SK-N-SH treated with all-trans-retinoic acid at 6 μM for 48 hours (cell line): Measurements from ENCODE around the gene LYPD3.

Experiments used
- ATAC-seq: fragments of 200-7000 bp; cut with Tn5 transposase; 3 replicates; pipeline ENCODE4 v1.9.1; 2020; ENCODE audit warnings: mild to moderate bottlenecking, moderate library complexity
- BACH2 ChIP-seq: fragments of 250-450 bp; sonication (Bioruptor Pico); IDR thresholded peaks from 2 replicates; pipeline ENCODE4 v1.9.0; 2021; ENCODE audit warnings: mild to moderate bottlenecking, borderline replicate concordance
- CSDC2 ChIP-seq: fragments of 250-450 bp; sonication (Bioruptor Pico); IDR thresholded peaks from 2 replicates; pipeline ENCODE4 v1.5.0; 2020; ENCODE audit warnings: mild to moderate bottlenecking, moderate library complexity
- ESRRG ChIP-seq: fragments of 250-450 bp; sonication (Bioruptor Pico); IDR thresholded peaks from 2 replicates; pipeline ENCODE4 v1.6.1; 2021; ENCODE audit warnings: mild to moderate bottlenecking
- GLIS3 ChIP-seq: fragments of 250-450 bp; sonication (Bioruptor Pico); IDR thresholded peaks from 2 replicates; pipeline ENCODE4 v1.5.0; 2020; ENCODE audit warnings: mild to moderate bottlenecking, moderate library complexity
- ISL1 ChIP-seq: fragments of 250-450 bp; sonication (Bioruptor Pico); IDR thresholded peaks from 2 replicates; pipeline ENCODE4 v2.1.2; 2022; ENCODE audit warnings: mild to moderate bottlenecking, moderate library complexity
- PPARA ChIP-seq: fragments of 250-450 bp; sonication (Bioruptor Pico); IDR thresholded peaks from 2 replicates; pipeline ENCODE4 v1.5.0; 2020; ENCODE audit warnings: mild to moderate bottlenecking, borderline replicate concordance
- RARB ChIP-seq: fragments of 250-450 bp; sonication (Bioruptor Pico); IDR thresholded peaks from 2 replicates; pipeline ENCODE4 v1.8.0; 2021; ENCODE audit warnings: mild to moderate bottlenecking, moderate library complexity
- SNAI2 ChIP-seq: fragments of 250-450 bp; sonication (Bioruptor Pico); IDR thresholded peaks from 2 replicates; pipeline ENCODE4 v1.5.0; 2020; ENCODE audit warnings: mild to moderate bottlenecking, moderate library complexity
- TCF4 ChIP-seq: fragments of 250-450 bp; sonication (Bioruptor Pico); IDR thresholded peaks from 2 replicates; pipeline ENCODE4 v1.8.0; 2021; ENCODE audit warnings: mild to moderate bottlenecking, moderate library complexity, borderline replicate concordance
- TOX ChIP-seq: fragments of 250-450 bp; sonication (Bioruptor Pico); IDR thresholded peaks from 2 replicates; pipeline ENCODE4 v1.8.0; 2021; ENCODE audit warnings: mild to moderate bottlenecking, moderate library complexity, borderline replicate concordance
- ZC3H10 ChIP-seq: fragments of 250-450 bp; sonication (Bioruptor Pico); IDR thresholded peaks from 2 replicates; pipeline ENCODE4 v1.5.1; 2021; ENCODE audit warnings: mild to moderate bottlenecking, moderate library complexity
- ZFP3 ChIP-seq: fragments of 250-450 bp; sonication (Bioruptor Pico); IDR thresholded peaks from 2 replicates; pipeline ENCODE4 v1.5.0; 2020; ENCODE audit warnings: mild to moderate bottlenecking, moderate library complexity
- ZFP30 ChIP-seq: fragments of 450-650 bp; formaldehyde crosslinking; IDR thresholded peaks from 2 replicates; pipeline ENCODE4 v1.5.0; 2022; ENCODE audit warnings: mild to moderate bottlenecking, moderate library complexity
- ZNF565 ChIP-seq: fragments of 450-650 bp; formaldehyde crosslinking; conservative IDR thresholded peaks from 2 replicates; pipeline ENCODE4 v1.5.0; 2020; ENCODE audit warnings: low read depth, mild to moderate bottlenecking, moderate library complexity
- ZNF70 ChIP-seq: fragments of 450-650 bp; formaldehyde crosslinking; IDR thresholded peaks from 2 replicates; pipeline ENCODE4 v1.5.0; 2020; ENCODE audit warnings: mild to moderate bottlenecking, moderate library complexity
- ZNF8 ChIP-seq: fragments of 450-650 bp; formaldehyde crosslinking; IDR thresholded peaks from 2 replicates; pipeline ENCODE4 v1.5.0; 2020; ENCODE audit warnings: mild to moderate bottlenecking, moderate library complexity
- TF ChIP-seq, protein P1 (sequence below): fragments of 250-450 bp; sonication (Bioruptor Pico); IDR thresholded peaks from 2 replicates; pipeline ENCODE4 v1.5.1; 2021; ENCODE audit warnings: mild to moderate bottlenecking, moderate library complexity
- TF ChIP-seq, protein P2 (sequence below): fragments of 250-450 bp; sonication (Bioruptor Pico); IDR thresholded peaks from 2 replicates; pipeline ENCODE4 v1.5.0; 2020; ENCODE audit warnings: mild to moderate bottlenecking, moderate library complexity
- TF ChIP-seq, protein P3 (sequence below): fragments of 250-450 bp; sonication (Bioruptor Pico); IDR thresholded peaks from 2 replicates; pipeline ENCODE4 v1.5.1; 2020; ENCODE audit warnings: low read depth, mild to moderate bottlenecking, moderate library complexity
- TF ChIP-seq, protein P4 (sequence below): fragments of 250-450 bp; sonication (Bioruptor Pico); IDR thresholded peaks from 2 replicates; pipeline ENCODE4 v1.8.0; 2020; ENCODE audit warnings: mild to moderate bottlenecking, moderate library complexity, borderline replicate concordance
- TF ChIP-seq, protein P5 (sequence below): fragments of 250-450 bp; sonication (Bioruptor Pico); IDR thresholded peaks from 2 replicates; pipeline ENCODE4 v1.8.0; 2021; ENCODE audit warnings: low read depth, mild to moderate bottlenecking, moderate library complexity, borderline replicate concordance

Gene LYPD3

DNA sequence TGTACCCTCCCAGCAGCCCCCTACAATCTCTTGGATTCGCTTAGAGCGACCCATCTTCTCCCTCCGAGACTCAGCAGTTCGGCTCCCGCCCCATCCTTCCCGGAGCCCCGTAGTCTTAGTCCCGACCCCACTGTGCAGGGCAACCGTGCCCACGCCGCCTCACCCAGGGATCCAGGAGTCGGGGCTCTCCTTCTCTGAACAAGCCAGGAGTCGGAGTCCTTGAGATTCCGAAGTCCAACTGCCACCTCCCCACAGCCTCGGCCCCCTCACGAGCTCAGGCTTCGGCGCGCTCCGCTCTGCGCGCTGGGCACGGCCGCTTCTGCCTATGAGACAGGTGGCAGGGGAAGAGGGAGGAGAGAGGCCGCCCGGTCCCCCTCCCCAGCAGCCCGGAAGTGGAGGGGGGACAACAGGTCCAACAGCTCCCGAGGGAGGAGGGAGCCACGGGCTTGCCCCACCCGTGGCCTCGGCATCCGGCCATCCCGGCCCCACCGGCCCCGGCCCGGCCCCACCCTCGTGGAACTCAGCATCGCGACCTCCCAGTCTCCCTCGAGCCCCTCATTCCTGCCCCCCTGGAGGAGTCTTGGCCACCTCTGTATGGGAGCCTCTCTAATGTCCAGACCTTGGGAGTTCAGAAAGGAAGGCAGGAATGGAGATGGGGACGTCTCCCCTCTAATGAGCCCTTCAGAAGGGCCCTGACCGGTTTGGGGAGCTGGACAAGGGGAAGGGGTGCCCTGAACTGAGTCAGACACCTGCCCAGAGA lies 39.2 kb upstream of the LYPD3 start, which contains the start of gene PHLDB3 (continued):
- TF ChIP-seq, protein P1, sequence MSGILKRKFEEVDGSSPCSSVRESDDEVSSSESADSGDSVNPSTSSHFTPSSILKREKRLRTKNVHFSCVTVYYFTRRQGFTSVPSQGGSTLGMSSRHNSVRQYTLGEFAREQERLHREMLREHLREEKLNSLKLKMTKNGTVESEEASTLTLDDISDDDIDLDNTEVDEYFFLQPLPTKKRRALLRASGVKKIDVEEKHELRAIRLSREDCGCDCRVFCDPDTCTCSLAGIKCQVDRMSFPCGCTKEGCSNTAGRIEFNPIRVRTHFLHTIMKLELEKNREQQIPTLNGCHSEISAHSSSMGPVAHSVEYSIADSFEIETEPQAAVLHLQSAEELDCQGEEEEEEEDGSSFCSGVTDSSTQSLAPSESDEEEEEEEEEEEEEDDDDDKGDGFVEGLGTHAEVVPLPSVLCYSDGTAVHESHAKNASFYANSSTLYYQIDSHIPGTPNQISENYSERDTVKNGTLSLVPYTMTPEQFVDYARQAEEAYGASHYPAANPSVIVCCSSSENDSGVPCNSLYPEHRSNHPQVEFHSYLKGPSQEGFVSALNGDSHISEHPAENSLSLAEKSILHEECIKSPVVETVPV (CRISPR knock-in tag), result no peak
- no peak for TF ChIP-seq GLIS3
- no peak for TF ChIP-seq ISL1

DNA sequence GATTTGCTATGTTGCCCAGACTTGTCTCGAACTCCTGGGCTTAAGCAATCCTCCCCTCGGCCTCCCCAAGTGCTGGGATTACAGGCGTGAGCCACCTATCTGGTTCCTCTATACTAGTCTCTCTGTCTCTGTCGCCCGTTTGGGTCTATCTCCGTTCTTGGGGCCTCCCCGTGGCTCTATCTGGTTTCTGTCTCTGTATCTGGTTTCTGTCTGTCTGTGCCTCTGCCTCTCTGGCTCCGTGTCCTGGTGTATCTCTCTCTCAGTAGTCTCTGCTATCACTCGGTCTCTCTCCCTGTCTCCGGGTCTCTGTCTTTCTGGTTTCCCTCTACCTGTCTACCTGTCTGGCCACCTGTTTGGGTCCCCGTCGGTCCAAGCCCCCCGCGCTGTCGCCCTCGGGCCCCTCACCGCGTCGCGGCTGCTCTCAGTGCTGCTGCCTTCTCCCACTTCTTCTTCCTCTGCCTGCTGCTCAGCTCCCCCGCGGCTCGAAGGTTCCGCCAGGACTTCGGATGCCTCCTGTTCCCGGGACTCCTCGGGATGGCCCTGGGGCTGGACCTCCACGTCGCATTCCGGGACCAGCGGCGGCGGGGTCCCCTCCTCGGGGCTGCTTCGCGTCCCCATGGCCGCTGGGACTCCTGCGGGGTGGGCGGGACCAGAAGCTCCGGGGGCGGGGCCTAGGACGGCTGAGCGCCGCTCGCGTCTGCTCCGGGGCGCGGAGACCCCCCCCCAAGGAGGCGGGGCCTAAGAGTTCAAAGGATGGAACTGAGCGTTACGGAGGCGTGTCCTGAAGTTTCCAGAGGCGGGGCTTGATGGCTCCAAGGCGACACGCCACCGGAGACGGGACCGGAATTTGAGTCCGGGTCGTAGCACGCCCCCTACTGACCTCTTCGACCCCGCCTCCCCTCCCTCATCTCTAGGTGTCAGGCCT lies 38.4 kb upstream of the LYPD3 start:
- TF ChIP-seq ZNF565 (CRISPR knock-in tag), result no peak
- TF ChIP-seq RARB (CRISPR knock-in tag), result no peak
- no peak for TF ChIP-seq ZFP3 (CRISPR knock-in tag)
- TF ChIP-seq, protein P2, sequence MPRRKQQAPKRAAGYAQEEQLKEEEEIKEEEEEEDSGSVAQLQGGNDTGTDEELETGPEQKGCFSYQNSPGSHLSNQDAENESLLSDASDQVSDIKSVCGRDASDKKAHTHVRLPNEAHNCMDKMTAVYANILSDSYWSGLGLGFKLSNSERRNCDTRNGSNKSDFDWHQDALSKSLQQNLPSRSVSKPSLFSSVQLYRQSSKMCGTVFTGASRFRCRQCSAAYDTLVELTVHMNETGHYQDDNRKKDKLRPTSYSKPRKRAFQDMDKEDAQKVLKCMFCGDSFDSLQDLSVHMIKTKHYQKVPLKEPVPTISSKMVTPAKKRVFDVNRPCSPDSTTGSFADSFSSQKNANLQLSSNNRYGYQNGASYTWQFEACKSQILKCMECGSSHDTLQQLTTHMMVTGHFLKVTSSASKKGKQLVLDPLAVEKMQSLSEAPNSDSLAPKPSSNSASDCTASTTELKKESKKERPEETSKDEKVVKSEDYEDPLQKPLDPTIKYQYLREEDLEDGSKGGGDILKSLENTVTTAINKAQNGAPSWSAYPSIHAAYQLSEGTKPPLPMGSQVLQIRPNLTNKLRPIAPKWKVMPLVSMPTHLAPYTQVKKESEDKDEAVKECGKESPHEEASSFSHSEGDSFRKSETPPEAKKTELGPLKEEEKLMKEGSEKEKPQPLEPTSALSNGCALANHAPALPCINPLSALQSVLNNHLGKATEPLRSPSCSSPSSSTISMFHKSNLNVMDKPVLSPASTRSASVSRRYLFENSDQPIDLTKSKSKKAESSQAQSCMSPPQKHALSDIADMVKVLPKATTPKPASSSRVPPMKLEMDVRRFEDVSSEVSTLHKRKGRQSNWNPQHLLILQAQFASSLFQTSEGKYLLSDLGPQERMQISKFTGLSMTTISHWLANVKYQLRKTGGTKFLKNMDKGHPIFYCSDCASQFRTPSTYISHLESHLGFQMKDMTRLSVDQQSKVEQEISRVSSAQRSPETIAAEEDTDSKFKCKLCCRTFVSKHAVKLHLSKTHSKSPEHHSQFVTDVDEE (CRISPR knock-in tag), result no peak
- TF ChIP-seq ISL1, result no peak
- TF ChIP-seq TOX, result no peak
- TF ChIP-seq, protein P3, sequence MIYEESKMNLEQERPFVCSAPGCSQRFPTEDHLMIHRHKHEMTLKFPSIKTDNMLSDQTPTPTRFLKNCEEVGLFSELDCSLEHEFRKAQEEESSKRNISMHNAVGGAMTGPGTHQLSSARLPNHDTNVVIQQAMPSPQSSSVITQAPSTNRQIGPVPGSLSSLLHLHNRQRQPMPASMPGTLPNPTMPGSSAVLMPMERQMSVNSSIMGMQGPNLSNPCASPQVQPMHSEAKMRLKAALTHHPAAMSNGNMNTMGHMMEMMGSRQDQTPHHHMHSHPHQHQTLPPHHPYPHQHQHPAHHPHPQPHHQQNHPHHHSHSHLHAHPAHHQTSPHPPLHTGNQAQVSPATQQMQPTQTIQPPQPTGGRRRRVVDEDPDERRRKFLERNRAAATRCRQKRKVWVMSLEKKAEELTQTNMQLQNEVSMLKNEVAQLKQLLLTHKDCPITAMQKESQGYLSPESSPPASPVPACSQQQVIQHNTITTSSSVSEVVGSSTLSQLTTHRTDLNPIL (CRISPR knock-in tag), result no peak
- TF ChIP-seq, protein P4, sequence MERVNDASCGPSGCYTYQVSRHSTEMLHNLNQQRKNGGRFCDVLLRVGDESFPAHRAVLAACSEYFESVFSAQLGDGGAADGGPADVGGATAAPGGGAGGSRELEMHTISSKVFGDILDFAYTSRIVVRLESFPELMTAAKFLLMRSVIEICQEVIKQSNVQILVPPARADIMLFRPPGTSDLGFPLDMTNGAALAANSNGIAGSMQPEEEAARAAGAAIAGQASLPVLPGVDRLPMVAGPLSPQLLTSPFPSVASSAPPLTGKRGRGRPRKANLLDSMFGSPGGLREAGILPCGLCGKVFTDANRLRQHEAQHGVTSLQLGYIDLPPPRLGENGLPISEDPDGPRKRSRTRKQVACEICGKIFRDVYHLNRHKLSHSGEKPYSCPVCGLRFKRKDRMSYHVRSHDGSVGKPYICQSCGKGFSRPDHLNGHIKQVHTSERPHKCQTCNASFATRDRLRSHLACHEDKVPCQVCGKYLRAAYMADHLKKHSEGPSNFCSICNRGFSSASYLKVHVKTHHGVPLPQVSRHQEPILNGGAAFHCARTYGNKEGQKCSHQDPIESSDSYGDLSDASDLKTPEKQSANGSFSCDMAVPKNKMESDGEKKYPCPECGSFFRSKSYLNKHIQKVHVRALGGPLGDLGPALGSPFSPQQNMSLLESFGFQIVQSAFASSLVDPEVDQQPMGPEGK, result no peak
- no peak for TF ChIP-seq TCF4 (CRISPR knock-in tag)
- no peak for TF ChIP-seq CSDC2
- TF ChIP-seq ZFP30 (CRISPR knock-in tag), result no peak
- no peak for TF ChIP-seq ZC3H10 (CRISPR knock-in tag)
- TF ChIP-seq SNAI2 (CRISPR knock-in tag), result no peak
- TF ChIP-seq PPARA (CRISPR knock-in tag), result no peak
- no peak for TF ChIP-seq ZNF8 (CRISPR knock-in tag)
- ATAC-seq, result peak; percentile 96

DNA sequence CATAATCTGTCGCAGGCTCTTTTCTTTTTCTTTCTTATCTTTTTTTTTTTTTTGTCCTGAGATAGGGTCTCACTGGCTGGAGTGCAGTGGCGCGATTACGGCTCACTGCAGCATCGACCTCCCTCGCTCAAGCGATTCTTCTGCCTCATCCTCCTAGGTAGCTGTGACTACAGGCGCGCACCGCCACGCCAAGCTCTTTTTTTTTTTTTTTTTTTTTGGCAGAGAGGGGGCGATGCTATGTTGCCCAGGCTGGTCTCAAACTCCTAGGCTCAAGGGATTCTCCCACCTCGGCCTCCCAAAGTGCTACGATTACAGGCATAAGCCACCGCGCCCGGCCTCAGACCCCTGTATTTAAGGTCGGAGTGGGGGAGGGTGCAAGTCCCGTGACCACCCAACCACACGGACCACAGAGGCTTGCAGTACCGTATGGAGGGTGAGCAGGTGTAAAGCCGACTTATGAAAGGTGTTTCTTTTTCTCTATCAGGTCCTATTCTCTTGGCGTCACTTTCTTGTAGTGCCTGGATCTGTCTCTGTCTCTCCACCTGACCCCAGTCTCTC lies 37.1 kb upstream of the LYPD3 start:
- ATAC-seq, result no peak
- TF ChIP-seq, protein P4, result no peak
- TF ChIP-seq, protein P1 (CRISPR knock-in tag), result no peak
- TF ChIP-seq ZC3H10 (CRISPR knock-in tag) (no peak), RARB (CRISPR knock-in tag) (no peak), ESRRG (no peak), ISL1 (no peak), TCF4 (CRISPR knock-in tag) (no peak), BACH2 (no peak), ZNF70 (CRISPR knock-in tag) (no peak)
- TF ChIP-seq, protein P3 (CRISPR knock-in tag), result no peak
- TF ChIP-seq, protein P5, sequence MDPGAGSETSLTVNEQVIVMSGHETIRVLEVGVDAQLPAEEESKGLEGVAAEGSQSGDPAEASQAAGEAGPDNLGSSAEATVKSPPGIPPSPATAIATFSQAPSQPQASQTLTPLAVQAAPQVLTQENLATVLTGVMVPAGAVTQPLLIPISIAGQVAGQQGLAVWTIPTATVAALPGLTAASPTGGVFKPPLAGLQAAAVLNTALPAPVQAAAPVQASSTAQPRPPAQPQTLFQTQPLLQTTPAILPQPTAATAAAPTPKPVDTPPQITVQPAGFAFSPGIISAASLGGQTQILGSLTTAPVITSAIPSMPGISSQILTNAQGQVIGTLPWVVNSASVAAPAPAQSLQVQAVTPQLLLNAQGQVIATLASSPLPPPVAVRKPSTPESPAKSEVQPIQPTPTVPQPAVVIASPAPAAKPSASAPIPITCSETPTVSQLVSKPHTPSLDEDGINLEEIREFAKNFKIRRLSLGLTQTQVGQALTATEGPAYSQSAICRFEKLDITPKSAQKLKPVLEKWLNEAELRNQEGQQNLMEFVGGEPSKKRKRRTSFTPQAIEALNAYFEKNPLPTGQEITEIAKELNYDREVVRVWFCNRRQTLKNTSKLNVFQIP, result no peak
